Ovary (tissue), 9 donors: ENCODE data around the gene INHBA. TPM values are rescaled to one million over a fixed set of nuclear protein-coding genes. Genes with fewer than 3 reads are reported as not detected.

Source experiments
- DNase-seq, 5 donors: peaks; one replicate each; pipeline ENCODE4 v3.0.0-alpha.2; 2019 to 2020
- H3K27ac ChIP-seq, 2 donors: fragments of 200-600 bp; one replicate each; pipeline versions ENCODE4 v1.5.1 to v1.8.0; 2019 to 2022
- H3K27me3 ChIP-seq: fragments of 200-600 bp; one replicate; pipeline ENCODE4 v1.8.0; 2022
- H3K36me3 ChIP-seq: fragments of 200-600 bp; sonication (generic); one replicate; pipeline ENCODE4 v1.5.1; 2019
- H3K4me1 ChIP-seq: one replicate; pipeline ENCODE4 v1.8.1; 2013; ENCODE audit warnings: mild to moderate bottlenecking, moderate library complexity; ENCODE audit not compliant: insufficient read depth
- H3K4me3 ChIP-seq: fragments of 200-600 bp; sonication (generic); one replicate; pipeline ENCODE4 v1.5.1; 2017
- H3K9me3 ChIP-seq, 2 donors: fragments of 200-600 bp in 1 of 2; sonication (generic) in 1 of 2; one replicate each; pipeline versions ENCODE4 v1.5.1 to v1.8.1; 2013 to 2019; ENCODE audit warnings: mild to moderate bottlenecking in 1 of 2, moderate library complexity in 1 of 2
- CTCF ChIP-seq, 3 donors: fragments of 450-650 bp in 2 of 3; fragments of 200-600 bp in 1 of 3; IDR thresholded peaks; one replicate each; pipeline versions ENCODE4 v1.5.1 to v1.8.0; 2016 to 2022; ENCODE audit warnings: antibody characterized with exemption in 3 of 3, mild to moderate bottlenecking in 1 of 3
- EP300 ChIP-seq: sonication (generic); formaldehyde crosslinking; IDR thresholded peaks from one replicate; pipeline ENCODE4 v1.6.1; 2017; ENCODE audit warnings: antibody characterized with exemption
- POLR2A ChIP-seq: fragments of 450-650 bp; IDR thresholded peaks from one replicate; pipeline ENCODE4 v1.6.1; 2017; ENCODE audit warnings: antibody characterized with exemption, mild to moderate bottlenecking, moderate library complexity
- WGBS, 3 donors: extraction: QIAGEN DNeasy Blood & Tissue Kit in 1 of 3; methylation state at CpG; one replicate each; pipeline versions ENCODE4 v1.1.5 to v1.1.7; 2013 to 2017; 5-methylcytosine and 5-hydroxymethylcytosine counted together
- intact Hi-C, 4 donors: fragments of 100-400 bp; cut with DNase I; formaldehyde crosslinking; loops; one replicate each; pipeline versions ENCODE4 v1.11.0 to v1.15.1; 2022 to 2023
- polyA plus RNA-seq, 2 donors: library from polyadenylated mRNA; stranded (reverse); fragments of 200-250 nt in 1 of 2; fragments of 350-450 nt in 1 of 2; fragmentation: Illumina TruSeq in 1 of 2; extraction: RNeasy Lipid Tissue Mini Kit (QIAGEN cat#74804) in 1 of 2; gene quantifications; one replicate each; pipeline ENCODE4 v1.2.3, GENCODE V29; 2013 to 2014
- total RNA-seq, 7 donors: library from RNA; depleted of rRNA in 2 of 7; stranded (reverse); fragments of >200 nt in 2 of 7; fragmentation: NEBNext Ultra II Directional in 3 of 7; extraction: Animal tissue kit (Norgen Biotek cat#: 25700) in 3 of 7; gene quantifications; one replicate each; pipeline versions ENCODE4 v1.1.0 to v1.2.4, GENCODE V29; 2016 to 2023
- donor health status: DM: no; HTN: no; CAD: no; lungs with moderate emphysema.
- donor health status: DM: no; HTN: no; CAD: no.
- donor health status: Bipolar disorder and iron deficiency.
- donor health status: DM: yes; HTN: yes; CAD: no.
- donor health status: DM: no; HTN: no; CAD: no.
- donor health status: DM: yes; HTN: yes; CAD: no.

INHBA gene
- total and polyA plus RNA-seq, 9 donors, result 2.1 to 18.0 (median 5.8) TPM

- intact Hi-C loops, result no loop called here
- Histone ChIP-seq H3K4me1 (no peaks in the 10 kb centered on the region), H3K27me3 (no peaks in the 10 kb centered on the region), H3K36me3 (no peaks in the 10 kb centered on the region), H3K4me3 (no peak overlapping the region), H3K9me3 (no peaks in the 10 kb centered on the region), H3K27ac (no peak overlapping the region)
- TF ChIP-seq CTCF (IDR thresholded peaks at IDR 0.05) (no peak), POLR2A (no peak), EP300 (no peak)
- 53 to 61% (median 58%) methylated on average over 4 of the region's 4 CpGs for WGBS, 3 donors
- no peak for DNase-seq
Observed at GRCh38 chr7:41656366-41656765, 46.5 kb downstream of the INHBA start.

- Histone ChIP-seq H3K4me1 (no peaks in the 10 kb centered on the region), H3K36me3 (no peaks in the 10 kb centered on the region), H3K9me3 (no peaks in the 10 kb centered on the region), H3K4me3 (no peak overlapping the region), H3K27me3 (no peaks in the 10 kb centered on the region), H3K27ac (no peak overlapping the region)
- no peak for TF ChIP-seq CTCF (IDR thresholded peaks at IDR 0.05)
- no peak for TF ChIP-seq POLR2A
- TF ChIP-seq EP300, result no peak
- intact Hi-C loops, result no loop called here
- WGBS, 3 donors, result 20 to 27% (median 25%) methylated on average over 2 of the region's 2 CpGs
- no peak for DNase-seq
Observed at GRCh38 chr7:41655426-41655825, 47.5 kb downstream of the INHBA start.

- 32 to 65% (median 59%) methylated on average over 1 of the region's 1 CpG for WGBS, 3 donors
- Histone ChIP-seq H3K4me1 (no peaks in the 10 kb centered on the region), H3K27me3 (no peaks in the 10 kb centered on the region), H3K4me3 (no peak overlapping the region), H3K9me3 (no peaks in the 10 kb centered on the region), H3K27ac (no peak overlapping the region), H3K36me3 (no peaks in the 10 kb centered on the region)
- intact Hi-C loops, result no loop called here
- DNase-seq, result no peak
- TF ChIP-seq EP300 (no peak), POLR2A (no peak), CTCF (IDR thresholded peaks at IDR 0.05) (no peak)
Observed at GRCh38 chr7:41652267-41652666, 50.6 kb downstream of the INHBA start.

GRCh38 chr7:41648501-41648900, 54.4 kb downstream of the INHBA start:
- Histone ChIP-seq H3K9me3 (no peaks in the 10 kb centered on the region), H3K4me3 (no peak overlapping the region), H3K27ac (no peak overlapping the region), H3K27me3 (no peaks in the 10 kb centered on the region), H3K4me1 (no peaks in the 10 kb centered on the region), H3K36me3 (no peaks in the 10 kb centered on the region)
- TF ChIP-seq POLR2A, result no peak
- no peak for TF ChIP-seq EP300
- no peak for TF ChIP-seq CTCF (IDR thresholded peaks at IDR 0.05)
- intact Hi-C loops, result no loop called here
- DNase-seq, result no peak
- 32 to 56% (median 47%) methylated on average over 1 of the region's 1 CpG for WGBS, 3 donors

- Histone ChIP-seq H3K4me3 (no peak overlapping the region), H3K27ac (no peak overlapping the region), H3K36me3 (no peaks in the 10 kb centered on the region), H3K4me1 (no peaks in the 10 kb centered on the region), H3K9me3 (no peaks in the 10 kb centered on the region), H3K27me3 (no peaks in the 10 kb centered on the region)
- intact Hi-C loops, result no loop called here
- WGBS, 3 donors, result 52 to 68% (median 59%) methylated on average over 1 of the region's 1 CpG
- DNase-seq, result no peak
- TF ChIP-seq CTCF (IDR thresholded peaks at IDR 0.05) (no peak), POLR2A (no peak), EP300 (no peak)
Observed at GRCh38 chr7:41643616-41644015, 59.3 kb downstream of the INHBA start.
